Spleen (tissue), 11 donors: ENCODE results near the gene ASCC3. TPM values are rescaled to one million over a fixed set of nuclear protein-coding genes. Genes with fewer than 3 reads are reported as not detected.

Experiments used
- DNase-seq: peaks from one replicate; pipeline ENCODE4 v3.0.0-alpha.2; 2020
- H3K27ac ChIP-seq, 8 donors: fragments of 200-600 bp; sonication (generic) in 7 of 8; 1 replicate in 4 of 8; 2 replicates in 4 of 8; pipeline versions ENCODE4 v1.5.0 to v1.8.0; 2016 to 2021; ENCODE audit warnings: inconsistent platforms in 4 of 8, mild to moderate bottlenecking in 4 of 8, moderate library complexity in 1 of 8
- H3K27me3 ChIP-seq, 7 donors: fragments of 200-600 bp; sonication (generic) in 6 of 7; replicated peaks in 1 of 7; 1 replicate in 4 of 7; 2 replicates in 3 of 7; pipeline versions ENCODE4 v1.5.0 to v1.8.0; 2016 to 2021; ENCODE audit warnings: inconsistent platforms in 3 of 7, mild to moderate bottlenecking in 1 of 7
- H3K36me3 ChIP-seq, 6 donors: fragments of 200-600 bp; sonication (generic) in 5 of 6; 1 replicate in 4 of 6; 2 replicates in 2 of 6; pipeline versions ENCODE4 v1.5.0 to v1.8.0; 2016 to 2021; ENCODE audit warnings: inconsistent platforms in 2 of 6
- H3K4me1 ChIP-seq, 6 donors: fragments of 200-600 bp; sonication (generic) in 5 of 6; 1 replicate in 3 of 6; 2 replicates in 3 of 6; pipeline versions ENCODE4 v1.5.0 to v1.8.0; 2016 to 2021; ENCODE audit warnings: inconsistent platforms in 3 of 6
- H3K4me3 ChIP-seq, 8 donors: fragments of 200-600 bp; sonication (generic) in 7 of 8; 1 replicate in 4 of 8; 2 replicates in 4 of 8; pipeline versions ENCODE4 v1.5.0 to v1.8.0; 2016 to 2021; ENCODE audit warnings: inconsistent platforms in 4 of 8, mild to moderate bottlenecking in 4 of 8, moderate library complexity in 2 of 8
- H3K9me3 ChIP-seq, 8 donors: fragments of 200-600 bp; sonication (generic) in 7 of 8; 1 replicate in 4 of 8; 2 replicates in 4 of 8; pipeline versions ENCODE4 v1.5.0 to v1.8.0; 2016 to 2021; ENCODE audit warnings: inconsistent platforms in 4 of 8
- POLR2A ChIP-seq, 3 donors: fragments of 450-650 bp; IDR thresholded peaks; one replicate each; pipeline ENCODE4 v1.5.1; 2017; ENCODE audit warnings: antibody characterized with exemption in 3 of 3, mild to moderate bottlenecking in 1 of 3
- POLR2AphosphoS5 ChIP-seq, 3 donors: sonication (generic); formaldehyde crosslinking; IDR thresholded peaks; one replicate each; pipeline ENCODE4 v1.5.1; 2017; ENCODE audit warnings: antibody characterized with exemption in 3 of 3
- WGBS, 5 donors: extraction: QIAGEN DNeasy Blood & Tissue Kit in 3 of 5; methylation state at CpG; one replicate each; pipeline versions ENCODE4 v1.1.5 to v1.1.7; 2013 to 2018; 5-methylcytosine and 5-hydroxymethylcytosine counted together
- intact Hi-C: fragments of 100-400 bp; cut with DNase I; formaldehyde crosslinking; loops from one replicate; pipeline ENCODE4 v1.15.0; 2023; ENCODE audit warnings: low total_unique reads
- polyA plus RNA-seq, 3 donors: library from polyadenylated mRNA; stranded (reverse); fragments of 200-250 nt; gene quantifications; one replicate each; pipeline ENCODE4 v1.2.1, GENCODE V29; 2013
- total RNA-seq, 7 donors: library from RNA; depleted of rRNA in 3 of 7; stranded (reverse); fragments of >200 nt in 3 of 7; fragmentation: NEBNext Ultra II Directional in 4 of 7; extraction: Animal tissue kit (Norgen Biotek cat#: 25700) in 4 of 7; gene quantifications; one replicate each; pipeline versions ENCODE4 v1.1.0 to v1.2.1, GENCODE V29; 2016 to 2021
- TF ChIP-seq, protein P1 (sequence below), 11 experiments: fragments of 200-600 bp in 7 of 11; fragments of 450-650 bp in 4 of 11; sonication (generic) in 4 of 11; IDR thresholded peaks in 8 of 11; conservative IDR thresholded peaks in 3 of 11; 1 replicate in 7 of 11; 2 replicates in 4 of 11; pipeline versions ENCODE4 v1.4.0 to v1.8.0; 2016 to 2021; ENCODE audit warnings: antibody characterized with exemption in 11 of 11, inconsistent platforms in 4 of 11, mild to moderate bottlenecking in 1 of 11
- donor health status: healthy with polysubstance abuse.
- donor health status: DM: no; HTN: no; CAD: no; lungs with moderate emphysema.
- donor health status: DM: no; HTN: no; CAD: no.
- donor health status: Bipolar disorder and iron deficiency.
- donor health status: healthy.
- donor health status: DM: no; HTN: no; CAD: no.
- donor health status: DM: yes; HTN: yes; CAD: no.

Gene ASCC3
- total and polyA plus RNA-seq, 10 donors = 7.9 to 52.4 (median 40.8) TPM

- Histone ChIP-seq H3K36me3 (peaks cover 0 to 15% (median 0%) of the 10 kb centered on the region in 6 donors), H3K9me3 (peaks cover 0 to 7% (median 0%) of the 10 kb centered on the region in 8 donors), H3K27ac (no peak overlapping the region), H3K27me3 (no peaks in the 10 kb centered on the region), H3K4me3 (no peak overlapping the region), H3K4me1 (no peaks in the 10 kb centered on the region)
- intact Hi-C loops = no loop called here
- no peak for TF ChIP-seq POLR2AphosphoS5 (IDR thresholded peaks at IDR 0.05)
- TF ChIP-seq, protein P1, sequence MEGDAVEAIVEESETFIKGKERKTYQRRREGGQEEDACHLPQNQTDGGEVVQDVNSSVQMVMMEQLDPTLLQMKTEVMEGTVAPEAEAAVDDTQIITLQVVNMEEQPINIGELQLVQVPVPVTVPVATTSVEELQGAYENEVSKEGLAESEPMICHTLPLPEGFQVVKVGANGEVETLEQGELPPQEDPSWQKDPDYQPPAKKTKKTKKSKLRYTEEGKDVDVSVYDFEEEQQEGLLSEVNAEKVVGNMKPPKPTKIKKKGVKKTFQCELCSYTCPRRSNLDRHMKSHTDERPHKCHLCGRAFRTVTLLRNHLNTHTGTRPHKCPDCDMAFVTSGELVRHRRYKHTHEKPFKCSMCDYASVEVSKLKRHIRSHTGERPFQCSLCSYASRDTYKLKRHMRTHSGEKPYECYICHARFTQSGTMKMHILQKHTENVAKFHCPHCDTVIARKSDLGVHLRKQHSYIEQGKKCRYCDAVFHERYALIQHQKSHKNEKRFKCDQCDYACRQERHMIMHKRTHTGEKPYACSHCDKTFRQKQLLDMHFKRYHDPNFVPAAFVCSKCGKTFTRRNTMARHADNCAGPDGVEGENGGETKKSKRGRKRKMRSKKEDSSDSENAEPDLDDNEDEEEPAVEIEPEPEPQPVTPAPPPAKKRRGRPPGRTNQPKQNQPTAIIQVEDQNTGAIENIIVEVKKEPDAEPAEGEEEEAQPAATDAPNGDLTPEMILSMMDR (IDR thresholded peaks at IDR 0.05 in 8 of 11, conservative IDR thresholded peaks at IDR 0.05 in 3 of 11) = no peak
- no peak for TF ChIP-seq POLR2A (IDR thresholded peaks at IDR 0.05)
- WGBS, 5 donors = 95 to 98% (median 96%) methylated on average over 2 of the region's 2 CpGs
- no peak for DNase-seq
These were observed 211.1 kb downstream of the ASCC3 start for GRCh38 chr6:100670056-100670455.

GRCh38 chr6:100665041-100665380 lies 216.1 kb downstream of the ASCC3 start:
- TF ChIP-seq POLR2A (IDR thresholded peaks at IDR 0.05) (no peak), POLR2AphosphoS5 (IDR thresholded peaks at IDR 0.05) (no peak)
- TF ChIP-seq, protein P1 (IDR thresholded peaks at IDR 0.05 in 8 of 11, conservative IDR thresholded peaks at IDR 0.05 in 3 of 11) = no peak
- H3K27me3 ChIP-seq = no peaks in the 10 kb centered on the region
- H3K4me3 ChIP-seq = no peak overlapping the region
- WGBS, 5 donors = 0 to 43% (median 0%) methylated on average over 1 of the region's 1 CpG
- peaks cover 0 to 9% (median 0%) of the 10 kb centered on the region in 6 donors for H3K4me1 ChIP-seq
- DNase-seq = no peak
- intact Hi-C loops = loop anchor here (10.0 kb wide), 1 partner anchor 550 kb away; no protein-coding TSS in a partner anchor
- peaks cover 0 to 11% (median 0%) of the 10 kb centered on the region in 6 donors for H3K36me3 ChIP-seq
- H3K27ac ChIP-seq = peak overlapping the region in 1 of 8 donors; percentile 18
- H3K9me3 ChIP-seq = peaks cover 0 to under 1% (median 0%) of the 10 kb centered on the region in 8 donors

DNA sequence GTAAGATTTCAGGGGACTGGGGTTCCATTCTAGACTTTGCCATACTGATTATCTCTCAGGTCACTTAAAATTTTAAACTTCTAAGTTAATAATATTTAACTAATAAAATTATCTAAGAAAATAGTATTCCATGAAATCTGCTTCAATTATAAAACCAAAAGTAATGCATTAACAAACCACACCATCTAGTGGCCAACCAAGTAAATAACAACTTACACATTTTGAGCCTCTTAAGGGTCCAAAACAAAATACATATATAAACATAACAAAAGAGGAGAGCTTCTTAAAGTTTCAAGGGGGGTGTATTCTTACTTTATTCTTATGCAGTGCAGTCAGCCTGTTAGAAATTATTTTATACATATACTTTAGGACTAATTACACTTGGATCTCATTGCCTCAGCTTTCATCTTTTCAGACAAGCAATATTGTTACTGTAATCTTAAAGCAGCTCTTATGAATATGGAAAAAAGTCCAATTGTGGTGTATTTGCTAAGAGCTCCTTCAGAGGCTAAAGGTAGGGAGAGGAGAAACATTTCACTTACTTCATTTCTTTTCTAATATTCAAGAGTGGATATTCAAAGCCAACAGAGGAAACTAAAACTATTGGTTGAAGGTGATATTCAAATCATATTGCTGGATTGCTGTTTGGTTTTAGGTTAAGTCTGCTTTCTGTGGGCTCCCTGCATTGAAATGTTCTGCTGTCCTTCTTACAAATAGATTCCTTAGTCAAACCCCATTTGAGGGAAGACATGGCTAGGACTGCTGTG lies 216.7 kb downstream of the ASCC3 start:
- Histone ChIP-seq H3K4me1 (peaks cover 0 to 9% (median 0%) of the 10 kb centered on the region in 6 donors), H3K27me3 (no peaks in the 10 kb centered on the region), H3K36me3 (peaks cover 0 to 14% (median 0%) of the 10 kb centered on the region in 6 donors), H3K4me3 (no peak overlapping the region), H3K27ac (peak overlapping the region in 1 of 8 donors; percentile 18), H3K9me3 (no peaks in the 10 kb centered on the region)
- TF ChIP-seq, protein P1 (IDR thresholded peaks at IDR 0.05 in 8 of 11, conservative IDR thresholded peaks at IDR 0.05 in 3 of 11) = peak in 10 of 11 experiments; percentile 11 to 69 (median 54)
- no peak for TF ChIP-seq POLR2AphosphoS5 (IDR thresholded peaks at IDR 0.05)
- no peak for DNase-seq
- intact Hi-C loops = loop anchor here (10.0 kb wide), 1 partner anchor 550 kb away; no protein-coding TSS in a partner anchor

DNA sequence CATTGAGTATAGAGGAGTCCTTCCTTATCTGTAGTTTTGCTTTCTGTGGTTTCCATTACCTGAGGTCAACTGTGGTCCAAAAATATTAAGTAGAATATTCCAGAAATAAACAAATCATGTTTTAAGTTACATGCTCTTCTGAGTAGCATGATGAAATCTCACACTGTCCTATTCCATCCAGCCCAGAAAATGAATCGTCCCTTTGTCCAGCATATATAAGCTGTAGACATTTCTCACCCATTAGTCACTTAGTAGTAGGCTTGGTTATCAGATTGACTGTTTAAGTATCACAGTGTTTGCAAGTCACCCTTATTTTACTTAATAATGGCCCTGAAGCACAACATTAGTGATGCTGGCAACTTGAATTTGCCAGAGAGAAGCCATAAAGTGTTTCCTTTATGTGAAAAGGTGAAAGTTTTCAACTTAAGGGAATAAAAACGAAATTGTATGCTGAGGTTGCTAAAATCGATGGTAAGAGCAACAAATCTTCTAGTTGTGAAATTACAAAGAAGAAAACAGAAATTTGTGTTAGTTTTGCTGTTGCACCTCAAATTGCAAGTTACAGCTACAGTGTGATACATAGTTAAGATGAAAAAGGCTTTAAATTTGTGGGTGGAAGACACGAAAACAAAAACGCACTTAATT lies 217.8 kb downstream of the ASCC3 start:
- DNase-seq = no peak
- intact Hi-C loops = loop anchor here (10.0 kb wide), 1 partner anchor 549 kb away; no protein-coding TSS in a partner anchor
- H3K4me3 ChIP-seq = no peak overlapping the region
- no peaks in the 10 kb centered on the region for H3K27me3 ChIP-seq
- H3K4me1 ChIP-seq = peaks cover 0 to 9% (median 0%) of the 10 kb centered on the region in 6 donors
- no peaks in the 10 kb centered on the region for H3K9me3 ChIP-seq
- no peak overlapping the region for H3K27ac ChIP-seq
- peaks cover 0 to 14% (median 0%) of the 10 kb centered on the region in 6 donors for H3K36me3 ChIP-seq
- TF ChIP-seq POLR2A (IDR thresholded peaks at IDR 0.05) (no peak), POLR2AphosphoS5 (IDR thresholded peaks at IDR 0.05) (no peak)
- TF ChIP-seq, protein P1 (IDR thresholded peaks at IDR 0.05 in 8 of 11, conservative IDR thresholded peaks at IDR 0.05 in 3 of 11) = no peak
- 92 to 98% (median 93%) methylated on average over 5 of the region's 5 CpGs for WGBS, 5 donors
